Cardiac fibroblast (primary cell): ENCODE results near the gene PROSER3.

ENCODE experiments used
- DNase-seq, 2 donors: peaks; one replicate each; pipeline versions ENCODE4 v3.0.0 to v3.0.0-alpha.2; 2010; ENCODE audit warnings: low read depth in 2 of 2
- H3K4me3 ChIP-seq, 2 donors: replicated peaks in 1 of 2; 1 replicate in 1 of 2; 2 replicates in 1 of 2; pipeline ENCODE4 v1.5.1; 2011; ENCODE audit warnings: low read depth in 2 of 2, low read length in 2 of 2, mild to moderate bottlenecking in 2 of 2, moderate library complexity in 1 of 2
- TF ChIP-seq, protein P1 (sequence below): IDR thresholded peaks from one replicate; pipeline ENCODE4 v1.5.1; 2011; ENCODE audit warnings: low read depth, mild to moderate bottlenecking, low read length, inconsistent platforms

PROSER3 gene

DNA sequence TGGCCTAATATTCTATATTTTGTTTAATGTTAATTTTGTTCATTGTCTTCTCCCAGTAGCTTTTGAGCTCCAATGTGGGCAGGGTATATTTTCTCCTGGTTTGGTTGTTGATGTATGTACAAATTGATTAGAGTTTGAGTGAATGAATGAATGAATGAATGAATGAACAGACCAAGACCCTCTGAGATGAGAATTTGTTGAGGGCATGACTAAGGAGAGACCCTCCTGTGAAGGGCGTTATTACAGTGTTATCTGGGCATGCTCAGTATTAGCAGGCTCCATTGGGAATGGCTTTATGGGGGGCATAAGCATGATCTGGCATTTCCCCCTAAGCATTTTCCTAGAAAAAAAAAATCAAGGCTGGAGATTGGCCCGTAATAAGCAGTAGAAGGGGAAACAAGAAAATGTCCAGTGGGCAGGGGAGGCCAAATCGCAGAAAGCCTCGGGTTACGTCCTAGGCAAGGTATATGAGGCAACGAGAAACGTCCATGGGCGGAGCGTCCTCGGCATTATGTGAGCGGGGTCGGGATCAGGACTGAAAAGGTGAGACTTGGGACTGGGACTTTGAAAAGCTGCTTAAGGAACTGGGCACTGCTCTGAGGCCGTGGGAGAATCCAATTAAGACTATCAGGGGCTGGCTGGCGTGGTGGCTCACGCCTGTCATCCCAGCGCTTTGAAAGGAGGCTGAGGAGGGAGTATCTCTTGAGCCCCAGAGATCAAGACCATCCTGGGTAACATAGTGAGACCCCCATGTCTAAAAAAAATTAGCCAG is 16.5 kb downstream of the PROSER3 start:
- TF ChIP-seq, protein P1, sequence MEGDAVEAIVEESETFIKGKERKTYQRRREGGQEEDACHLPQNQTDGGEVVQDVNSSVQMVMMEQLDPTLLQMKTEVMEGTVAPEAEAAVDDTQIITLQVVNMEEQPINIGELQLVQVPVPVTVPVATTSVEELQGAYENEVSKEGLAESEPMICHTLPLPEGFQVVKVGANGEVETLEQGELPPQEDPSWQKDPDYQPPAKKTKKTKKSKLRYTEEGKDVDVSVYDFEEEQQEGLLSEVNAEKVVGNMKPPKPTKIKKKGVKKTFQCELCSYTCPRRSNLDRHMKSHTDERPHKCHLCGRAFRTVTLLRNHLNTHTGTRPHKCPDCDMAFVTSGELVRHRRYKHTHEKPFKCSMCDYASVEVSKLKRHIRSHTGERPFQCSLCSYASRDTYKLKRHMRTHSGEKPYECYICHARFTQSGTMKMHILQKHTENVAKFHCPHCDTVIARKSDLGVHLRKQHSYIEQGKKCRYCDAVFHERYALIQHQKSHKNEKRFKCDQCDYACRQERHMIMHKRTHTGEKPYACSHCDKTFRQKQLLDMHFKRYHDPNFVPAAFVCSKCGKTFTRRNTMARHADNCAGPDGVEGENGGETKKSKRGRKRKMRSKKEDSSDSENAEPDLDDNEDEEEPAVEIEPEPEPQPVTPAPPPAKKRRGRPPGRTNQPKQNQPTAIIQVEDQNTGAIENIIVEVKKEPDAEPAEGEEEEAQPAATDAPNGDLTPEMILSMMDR: no peak
- no peak for DNase-seq
- peak overlapping the region; percentile 8 to 37 for H3K4me3 ChIP-seq

DNA sequence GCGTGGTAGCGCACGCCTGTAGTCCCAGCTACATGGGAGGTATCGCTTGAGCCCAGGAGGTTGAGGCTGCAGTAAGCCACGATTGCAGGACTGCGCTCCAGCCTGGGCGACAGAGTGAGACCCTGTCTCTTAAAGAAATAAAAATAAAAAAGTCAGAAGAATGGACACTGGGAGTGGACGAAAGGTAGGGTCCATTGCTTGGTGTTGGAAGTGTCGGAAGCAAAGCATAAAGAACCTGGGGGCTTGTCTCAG is 17.0 kb downstream of the PROSER3 start:
- DNase-seq: no peak
- H3K4me3 ChIP-seq: peak overlapping the region; percentile 8 to 37
- TF ChIP-seq, protein P1: no peak

DNA sequence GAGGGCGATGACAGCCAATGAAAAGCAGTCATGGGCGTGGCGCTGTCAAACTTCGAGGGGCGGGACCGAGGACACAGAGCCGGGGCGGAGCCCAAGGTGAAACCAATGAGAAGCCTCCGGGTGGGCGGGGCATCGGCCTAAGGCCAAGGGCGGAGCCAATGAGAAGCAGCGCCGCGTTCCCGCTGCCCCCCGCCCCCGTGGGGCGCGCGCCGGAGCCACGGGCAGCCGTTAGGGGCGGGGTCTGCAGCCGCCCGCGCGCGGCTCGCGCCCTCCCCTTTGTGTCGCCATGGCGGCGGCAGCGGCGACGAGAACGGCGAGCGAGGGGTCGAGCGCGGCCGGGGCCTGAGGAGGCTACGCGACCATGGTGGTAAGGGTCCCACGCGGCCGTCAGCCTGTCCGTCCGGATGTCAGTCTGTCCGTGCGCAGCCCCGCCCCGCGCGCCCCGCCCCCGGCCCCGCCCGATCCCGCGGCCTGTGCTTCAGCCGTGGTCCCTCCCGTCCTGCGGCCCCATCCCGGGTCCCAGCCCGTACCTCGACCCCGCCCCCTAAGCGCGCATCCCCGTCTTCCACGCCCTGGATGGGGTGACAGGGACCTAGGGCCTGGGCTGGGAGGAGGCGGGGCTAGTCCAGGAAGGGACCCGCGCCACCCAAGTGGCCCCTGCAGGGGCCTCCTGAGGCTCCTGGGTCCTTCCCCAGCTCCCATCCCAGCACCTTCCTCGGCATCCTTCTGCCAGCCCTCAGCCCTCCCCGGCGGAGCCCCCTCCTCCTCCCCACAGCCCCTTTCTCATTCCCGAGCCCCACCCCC is 17.5 kb downstream of the PROSER3 start, which contains the start of gene ARHGAP33:
Gene ARHGAP33, plus strand, starts transcription at position 267 of the 804 bp plus-strand sequence. Its CDS starts 95 bp downstream, at position 362.
- peak; percentile 96 for DNase-seq
- TF ChIP-seq, protein P1: no peak
- peak within 1 kb of the TSS; percentile 68 to 70 for H3K4me3 ChIP-seq

DNA sequence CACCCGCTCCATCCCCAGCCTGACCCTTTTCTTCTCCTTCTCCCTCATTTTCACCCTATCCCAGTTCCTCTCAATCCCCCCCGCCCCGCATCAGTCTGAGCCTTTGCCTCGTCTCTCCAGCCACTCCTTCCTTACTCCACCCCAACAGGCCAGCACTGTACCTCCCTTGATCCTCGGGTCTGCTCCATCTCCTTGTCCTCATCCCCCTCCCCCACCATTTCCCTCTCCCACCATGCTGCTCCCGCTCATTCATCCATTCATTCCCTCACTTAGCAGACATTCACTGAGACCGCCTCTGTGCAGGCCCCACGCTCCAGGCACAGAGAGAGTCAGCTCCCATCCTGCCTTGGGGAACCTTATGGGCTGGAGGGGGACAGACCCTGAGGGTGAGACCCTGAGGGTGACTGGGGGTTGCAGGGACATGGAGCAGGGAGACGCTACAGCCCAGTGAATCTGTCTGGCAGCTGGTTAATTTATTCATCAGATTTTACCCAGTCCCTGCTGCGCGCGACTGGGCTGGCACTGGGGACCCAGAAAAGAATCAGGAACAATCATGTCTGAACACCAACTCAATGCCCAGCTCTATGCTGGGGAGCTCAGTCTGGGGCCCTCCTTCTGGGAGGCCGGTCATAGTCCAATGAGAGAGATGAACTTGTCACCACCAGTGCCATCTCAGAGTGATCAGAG is 18.3 kb downstream of the PROSER3 start:
- TF ChIP-seq, protein P1: no peak
- no peak for DNase-seq
- peak overlapping the region; percentile 68 to 70 for H3K4me3 ChIP-seq

DNA sequence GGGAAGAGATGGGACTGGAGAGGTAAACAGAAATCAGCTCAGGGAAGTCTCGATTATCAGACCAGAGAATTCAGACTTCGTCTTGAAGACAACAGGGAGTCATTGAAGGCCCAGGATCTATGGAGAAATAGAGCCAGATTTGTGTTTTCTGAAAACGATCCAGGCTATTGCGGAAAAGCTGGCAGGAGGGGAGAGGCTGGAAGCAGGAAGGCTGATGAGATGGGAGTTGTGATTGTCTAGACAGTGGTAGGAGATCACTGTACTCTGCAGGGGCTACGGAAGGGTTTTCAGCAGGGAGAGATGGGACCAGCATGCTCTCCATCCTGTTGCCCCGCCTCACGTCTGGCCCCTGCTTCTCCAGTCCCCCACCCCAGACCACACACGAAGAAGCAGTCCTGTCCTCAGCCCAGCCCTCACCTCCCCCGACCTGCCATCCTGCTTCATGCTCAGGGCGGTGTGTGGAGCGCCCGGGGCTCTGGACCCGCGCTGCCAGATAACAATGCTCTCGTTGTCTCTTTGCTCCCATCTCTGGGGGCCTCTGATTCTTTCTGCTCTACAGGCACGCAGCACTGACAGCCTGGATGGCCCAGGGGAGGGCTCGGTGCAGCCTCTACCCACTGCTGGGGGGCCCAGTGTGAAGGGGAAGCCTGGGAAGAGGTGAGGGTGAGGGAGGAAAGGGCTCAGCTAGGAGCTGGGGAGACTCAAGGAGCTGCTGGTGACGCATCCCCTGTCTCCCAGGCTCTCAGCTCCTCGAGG is 19.3 kb downstream of the PROSER3 start:
- H3K4me3 ChIP-seq: no peak overlapping the region
- DNase-seq: peak in 1 of 2 donors; percentile 8
- TF ChIP-seq, protein P1: no peak

DNA sequence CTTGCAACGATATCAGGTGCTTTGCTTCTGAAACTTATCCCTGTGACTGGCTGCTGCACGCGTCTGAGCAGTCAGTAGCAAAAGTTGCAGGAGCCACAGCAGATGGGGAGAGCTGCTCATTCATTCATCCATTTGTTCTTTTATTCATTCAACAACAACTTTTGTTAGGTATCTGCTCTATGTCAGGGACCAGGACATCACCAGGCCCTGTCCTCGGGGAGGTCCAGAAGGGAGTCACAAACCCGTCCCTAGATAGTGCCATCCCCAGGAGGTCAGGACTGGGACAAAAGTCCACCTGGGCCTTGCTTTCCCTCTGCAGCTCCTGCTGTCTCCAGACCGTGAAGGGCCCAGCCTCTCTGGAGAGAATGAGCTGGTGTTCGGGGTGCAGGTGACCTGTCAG is 20.0 kb downstream of the PROSER3 start:
- TF ChIP-seq, protein P1: no peak
- no peak overlapping the region for H3K4me3 ChIP-seq
- no peak for DNase-seq
